Measurements from ENCODE around the gene NRAS. TPM values are rescaled to one million over a fixed set of nuclear protein-coding genes. Genes with fewer than 3 reads are reported as not detected.

Gene NRAS
- polyA plus RNA-seq, 1 donor (not counting 4 experiments of a cell fraction or from before 2014, with no cell fraction given): 49.5 TPM

- no peaks in the 10 kb centered on the region for H3K36me3 ChIP-seq (ENCODE audit: control insufficient read depth in 2 of 2, extremely low read depth in 1 of 2, insufficient read depth in 2 of 2, low read length in 2 of 2)
- H3K27me3 ChIP-seq (ENCODE audit: control insufficient read depth, extremely low read depth, insufficient read depth, low read length): no peaks in the 10 kb centered on the region
- no peak for TF ChIP-seq EZH2 (IDR thresholded peaks at IDR 0.05; ENCODE audit: low read length)
- no peak for TF ChIP-seq CTCF (optimal IDR thresholded peaks at IDR 0.05 in 1 of 3, IDR thresholded peaks at IDR 0.05 in 1 of 3, conservative IDR thresholded peaks at IDR 0.05 in 1 of 3; ENCODE audit: extremely low read depth in 1 of 3, insufficient read depth in 2 of 3, low read length in 3 of 3)
- peak overlapping the region; percentile 100 for H3K27ac ChIP-seq (ENCODE audit: control insufficient read depth, insufficient read depth, low read length)
- H3K4me1 ChIP-seq (ENCODE audit: control insufficient read depth, extremely low read depth, insufficient read depth, low read length): peaks cover 17% of the 10 kb centered on the region
- H3K4me3 ChIP-seq (ENCODE audit: control insufficient read depth in 2 of 3, extremely low read depth in 1 of 3, insufficient read depth in 2 of 3, low read depth in 1 of 3, low read length in 3 of 3): peak overlapping the region; percentile 61 to 95 (median 94)
- no peaks in the 10 kb centered on the region for H3K9me1 ChIP-seq (ENCODE audit: control insufficient read depth, extremely low read depth, insufficient read depth, low read length)
- peak overlapping the region; percentile 97 for H3K4me2 ChIP-seq (ENCODE audit: control insufficient read depth, extremely low read depth, insufficient read depth, low read depth, low read length)
- no peak overlapping the region for H2AFZ ChIP-seq (ENCODE audit: control insufficient read depth, low read length)
- no peaks in the 10 kb centered on the region for H3K9me3 ChIP-seq (ENCODE audit: control insufficient read depth, low read depth, low read length)
- dilution Hi-C loops (cut with MboI; ENCODE audit: extremely low pct_ligation_motif_present, low sequenced_read_pairs): no loop called here
- H3K9ac ChIP-seq (ENCODE audit: control insufficient read depth, extremely low read depth, insufficient read depth, low read length): peak overlapping the region; percentile 100
- DNase-seq (ENCODE audit: low read depth, low spot score) (no peak), FAIRE-seq (peak; percentile 48)
- H4K20me1 ChIP-seq (ENCODE audit: control insufficient read depth, extremely low read depth, insufficient read depth, low read length): no peaks in the 10 kb centered on the region
- H3K79me2 ChIP-seq (ENCODE audit: control insufficient read depth, insufficient read depth, low read length): peaks cover 52% of the 10 kb centered on the region
Observed at GRCh38 chr1:114668373-114668772, 48.2 kb downstream of the NRAS start.

GRCh38 chr1:114666954-114667353, 49.6 kb downstream of the NRAS start:
- TF ChIP-seq EZH2 (IDR thresholded peaks at IDR 0.05; ENCODE audit: low read length) (no peak), CTCF (optimal IDR thresholded peaks at IDR 0.05 in 1 of 3, IDR thresholded peaks at IDR 0.05 in 1 of 3, conservative IDR thresholded peaks at IDR 0.05 in 1 of 3; ENCODE audit: extremely low read depth in 1 of 3, insufficient read depth in 2 of 3, low read length in 3 of 3) (no peak)

More at GRCh38 chr1:114666954-114667353, 49.6 kb downstream of the NRAS start:
- no peak overlapping the region for H3K4me3 ChIP-seq (ENCODE audit: control insufficient read depth in 2 of 3, extremely low read depth in 1 of 3, insufficient read depth in 2 of 3, low read depth in 1 of 3, low read length in 3 of 3)
- H3K36me3 ChIP-seq (ENCODE audit: control insufficient read depth in 2 of 2, extremely low read depth in 1 of 2, insufficient read depth in 2 of 2, low read length in 2 of 2): no peaks in the 10 kb centered on the region
- H3K27me3 ChIP-seq (ENCODE audit: control insufficient read depth, extremely low read depth, insufficient read depth, low read length): no peaks in the 10 kb centered on the region
- no peaks in the 10 kb centered on the region for H4K20me1 ChIP-seq (ENCODE audit: control insufficient read depth, extremely low read depth, insufficient read depth, low read length)
- no peak overlapping the region for H2AFZ ChIP-seq (ENCODE audit: control insufficient read depth, low read length)
- H3K79me2 ChIP-seq (ENCODE audit: control insufficient read depth, insufficient read depth, low read length): peaks cover 59% of the 10 kb centered on the region
- H3K9ac ChIP-seq (ENCODE audit: control insufficient read depth, extremely low read depth, insufficient read depth, low read length): no peak overlapping the region
- H3K4me2 ChIP-seq (ENCODE audit: control insufficient read depth, extremely low read depth, insufficient read depth, low read depth, low read length): no peak overlapping the region
- no peaks in the 10 kb centered on the region for H3K9me3 ChIP-seq (ENCODE audit: control insufficient read depth, low read depth, low read length)
- DNase-seq (ENCODE audit: low read depth, low spot score) (no peak), FAIRE-seq (no peak)
- no peak overlapping the region for H3K27ac ChIP-seq (ENCODE audit: control insufficient read depth, insufficient read depth, low read length)
- dilution Hi-C loops (cut with MboI; ENCODE audit: extremely low pct_ligation_motif_present, low sequenced_read_pairs): no loop called here
- no peaks in the 10 kb centered on the region for H3K9me1 ChIP-seq (ENCODE audit: control insufficient read depth, extremely low read depth, insufficient read depth, low read length)
- H3K4me1 ChIP-seq (ENCODE audit: control insufficient read depth, extremely low read depth, insufficient read depth, low read length): peaks cover 17% of the 10 kb centered on the region
